GM12865 (cell line): ENCODE results near the gene TUBA1B.
"Not testable (repeated sequence)": the region's sequence is repeated elsewhere in the genome, so short reads cannot be mapped to it uniquely, and the experiment has no call there.

Experiments
- DNase-seq: peaks from one replicate; pipeline ENCODE4 v3.0.0; 2010; ENCODE audit warnings: low read depth
- H3K4me3 ChIP-seq: 2 replicates; pipeline ENCODE4 v1.5.1; 2011; ENCODE audit warnings: mild to moderate bottlenecking, low read depth, low read length, control low read depth
- TF ChIP-seq, protein P1 (sequence below): IDR thresholded peaks from 2 replicates; pipeline ENCODE4 v1.5.1; 2011; ENCODE audit warnings: low read length, control low read depth, low read depth, inconsistent platforms; ENCODE audit not compliant: insufficient read depth; ENCODE audit errors: missing control alignments

Gene TUBA1B

GRCh38 chr12:49133590-49133989 lies 2.4 kb upstream of the TUBA1B start:
- H3K4me3 ChIP-seq, result peak overlapping the region; percentile 72
- TF ChIP-seq, protein P1, sequence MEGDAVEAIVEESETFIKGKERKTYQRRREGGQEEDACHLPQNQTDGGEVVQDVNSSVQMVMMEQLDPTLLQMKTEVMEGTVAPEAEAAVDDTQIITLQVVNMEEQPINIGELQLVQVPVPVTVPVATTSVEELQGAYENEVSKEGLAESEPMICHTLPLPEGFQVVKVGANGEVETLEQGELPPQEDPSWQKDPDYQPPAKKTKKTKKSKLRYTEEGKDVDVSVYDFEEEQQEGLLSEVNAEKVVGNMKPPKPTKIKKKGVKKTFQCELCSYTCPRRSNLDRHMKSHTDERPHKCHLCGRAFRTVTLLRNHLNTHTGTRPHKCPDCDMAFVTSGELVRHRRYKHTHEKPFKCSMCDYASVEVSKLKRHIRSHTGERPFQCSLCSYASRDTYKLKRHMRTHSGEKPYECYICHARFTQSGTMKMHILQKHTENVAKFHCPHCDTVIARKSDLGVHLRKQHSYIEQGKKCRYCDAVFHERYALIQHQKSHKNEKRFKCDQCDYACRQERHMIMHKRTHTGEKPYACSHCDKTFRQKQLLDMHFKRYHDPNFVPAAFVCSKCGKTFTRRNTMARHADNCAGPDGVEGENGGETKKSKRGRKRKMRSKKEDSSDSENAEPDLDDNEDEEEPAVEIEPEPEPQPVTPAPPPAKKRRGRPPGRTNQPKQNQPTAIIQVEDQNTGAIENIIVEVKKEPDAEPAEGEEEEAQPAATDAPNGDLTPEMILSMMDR, result no peak
- no peak for DNase-seq

DNA sequence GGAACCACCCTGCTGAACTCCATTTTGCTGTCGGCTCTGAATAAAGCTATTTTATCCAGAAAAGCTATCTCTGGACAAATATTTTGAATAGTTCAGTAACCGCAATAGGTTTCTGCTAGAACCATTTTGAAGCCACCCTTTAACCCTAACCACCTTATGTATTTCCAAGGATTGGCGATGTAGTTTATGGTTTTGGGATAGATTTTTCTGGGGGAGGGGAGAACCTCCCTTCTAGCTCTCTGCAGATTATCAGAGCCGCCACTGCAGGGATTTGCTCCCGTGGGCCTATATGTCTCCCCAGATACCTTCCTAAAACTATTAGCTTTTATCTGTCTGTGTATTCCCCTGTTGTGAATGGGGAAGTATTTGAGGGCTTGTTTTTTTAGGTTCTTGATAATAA lies 1.8 kb upstream of the TUBA1B start:
- TF ChIP-seq, protein P1, result no peak
- DNase-seq, result no peak
- peak overlapping the region; percentile 72 for H3K4me3 ChIP-seq

DNA sequence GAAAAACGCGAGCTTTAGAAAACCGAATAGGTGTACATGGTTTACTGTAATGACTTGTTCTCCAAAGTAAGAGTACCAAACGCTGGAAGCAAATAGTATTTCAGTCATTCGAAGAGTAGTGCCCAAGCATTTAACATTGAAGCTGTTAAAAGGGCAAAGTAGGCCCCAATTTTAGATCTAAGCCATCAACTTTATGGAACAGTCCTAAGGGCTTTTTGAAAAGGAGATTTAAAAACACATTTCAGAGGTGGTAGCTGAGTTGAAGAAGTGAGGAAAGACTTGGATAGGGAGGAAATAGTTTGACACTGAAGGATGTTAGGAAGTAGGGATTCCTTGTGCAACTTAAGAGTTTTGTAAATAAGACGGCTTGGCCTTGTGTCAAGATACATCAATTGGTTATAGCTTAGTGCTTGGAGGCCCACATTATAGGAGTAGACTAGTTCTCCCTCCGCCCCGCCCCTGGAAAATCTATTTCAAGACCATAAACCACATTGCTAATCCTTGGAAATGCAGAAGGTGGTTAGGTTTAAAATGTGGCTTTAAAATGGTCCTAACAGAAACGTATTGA lies 783 bp upstream of the TUBA1B start:
- H3K4me3 ChIP-seq, result peak overlapping the region; percentile 72
- DNase-seq, result no peak
- TF ChIP-seq, protein P1, result no peak

DNA sequence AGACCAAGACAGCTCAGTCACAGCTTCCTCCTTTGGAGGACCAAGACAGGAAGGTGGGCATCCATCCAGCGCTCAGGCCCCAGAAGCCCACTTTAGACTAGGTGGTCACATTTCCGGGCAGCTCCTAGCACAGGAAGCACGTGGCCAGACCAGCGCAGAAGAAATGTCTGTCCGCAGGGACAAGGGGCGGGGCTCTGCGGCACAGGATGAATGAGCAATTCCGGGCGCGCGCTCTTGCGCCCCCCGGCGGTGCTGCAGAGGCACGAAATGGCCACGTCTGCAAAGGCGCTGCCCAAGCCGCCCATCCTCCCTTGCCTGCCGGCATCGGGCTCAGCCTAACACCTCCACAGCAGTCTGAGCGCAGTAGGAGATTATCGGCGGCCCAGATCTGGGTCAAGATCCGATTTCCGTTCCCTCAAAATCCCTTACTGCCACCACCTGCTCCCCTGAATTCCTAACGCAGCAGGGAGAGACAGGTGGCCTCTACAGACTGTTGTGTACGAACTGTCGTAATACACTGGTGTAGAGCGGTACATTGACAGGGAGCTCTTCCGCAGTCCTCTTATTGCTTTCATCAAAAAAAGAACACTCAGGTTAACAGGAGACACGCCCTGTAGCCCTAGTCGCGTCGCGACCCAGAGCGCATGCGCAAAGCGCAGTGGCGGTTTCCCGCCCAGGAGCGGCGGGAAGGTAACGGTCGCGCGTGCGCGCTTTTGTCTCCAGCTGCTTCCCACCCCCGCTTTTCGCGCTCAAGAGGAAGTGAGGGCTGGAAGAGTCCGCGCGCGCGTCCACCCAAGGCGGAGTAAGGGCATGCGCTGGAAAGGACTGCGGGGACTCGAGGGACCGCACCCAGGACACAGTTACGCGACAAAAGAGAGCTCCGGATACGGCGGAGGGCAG lies 794 bp downstream of the TUBA1B start:
- TF ChIP-seq, protein P1, result peak; percentile 99
- peak; percentile 97 for DNase-seq
- peak overlapping the region; percentile 99 for H3K4me3 ChIP-seq

GRCh38 chr12:49129332-49130150 lies 1.7 kb downstream of the TUBA1B start:
- DNase-seq, result no peak
- TF ChIP-seq, protein P1, result no peak
- peak overlapping the region; percentile 99 for H3K4me3 ChIP-seq

DNA sequence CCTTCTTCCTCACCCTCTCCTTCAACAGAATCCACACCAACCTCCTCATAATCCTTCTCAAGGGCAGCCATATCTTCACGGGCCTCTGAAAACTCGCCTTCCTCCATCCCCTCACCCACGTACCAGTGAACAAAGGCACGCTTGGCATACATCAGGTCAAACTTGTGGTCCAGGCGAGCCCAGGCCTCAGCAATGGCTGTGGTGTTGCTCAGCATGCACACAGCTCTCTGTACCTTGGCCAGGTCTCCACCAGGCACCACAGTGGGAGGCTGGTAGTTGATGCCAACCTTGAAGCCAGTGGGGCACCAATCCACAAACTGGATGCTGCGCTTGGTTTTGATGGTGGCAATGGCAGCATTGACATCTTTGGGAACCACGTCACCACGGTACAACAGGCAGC lies 3.2 kb downstream of the TUBA1B start:
- not testable (repeated sequence) for H3K4me3 ChIP-seq, DNase-seq
